Skeletal muscle tissue (tissue), 4 donors: ENCODE data around the gene SND1. TPM values are rescaled to one million over a fixed set of nuclear protein-coding genes. Genes with fewer than 3 reads are reported as not detected.

Experiments used
- H3K27ac ChIP-seq: one replicate; pipeline ENCODE4 v1.7.0; 2013; ENCODE audit warnings: mild to moderate bottlenecking, low read depth, low read length, inconsistent platforms
- H3K27me3 ChIP-seq, 3 donors: one replicate each; pipeline ENCODE4 v1.7.0; 2013; ENCODE audit warnings: low read length in 3 of 3; ENCODE audit not compliant: control insufficient read depth in 3 of 3, insufficient read depth in 3 of 3
- H3K36me3 ChIP-seq, 3 donors: one replicate each; pipeline ENCODE4 v1.7.0; 2013; ENCODE audit warnings: low read length in 3 of 3; ENCODE audit not compliant: control insufficient read depth in 3 of 3, insufficient read depth in 3 of 3
- H3K4me1 ChIP-seq, 3 donors: one replicate each; pipeline ENCODE4 v1.7.0; 2013; ENCODE audit warnings: low read length in 3 of 3, mild to moderate bottlenecking in 3 of 3; ENCODE audit not compliant: control insufficient read depth in 3 of 3, insufficient read depth in 3 of 3
- H3K4me3 ChIP-seq, 3 donors: one replicate each; pipeline ENCODE4 v1.7.0; 2013; ENCODE audit warnings: low read length in 3 of 3
- H3K9ac ChIP-seq, 3 donors: one replicate each; pipeline ENCODE4 v1.7.0; 2013; ENCODE audit warnings: low read length in 3 of 3, mild to moderate bottlenecking in 3 of 3, moderate library complexity in 2 of 3, low read depth in 1 of 3
- H3K9me3 ChIP-seq, 3 donors: one replicate each; pipeline ENCODE4 v1.7.0; 2013; ENCODE audit warnings: low read length in 3 of 3; ENCODE audit not compliant: control insufficient read depth in 3 of 3
- total RNA-seq: library from RNA; depleted of rRNA; stranded (reverse); fragments of >200 nt; gene quantifications from one replicate; pipeline ENCODE4 v1.2.3, GENCODE V29; 2014
- donor health status: Osteomylitis.

SND1 gene
- total RNA-seq, 1 donor from 2014 or later, result 104 TPM

DNA sequence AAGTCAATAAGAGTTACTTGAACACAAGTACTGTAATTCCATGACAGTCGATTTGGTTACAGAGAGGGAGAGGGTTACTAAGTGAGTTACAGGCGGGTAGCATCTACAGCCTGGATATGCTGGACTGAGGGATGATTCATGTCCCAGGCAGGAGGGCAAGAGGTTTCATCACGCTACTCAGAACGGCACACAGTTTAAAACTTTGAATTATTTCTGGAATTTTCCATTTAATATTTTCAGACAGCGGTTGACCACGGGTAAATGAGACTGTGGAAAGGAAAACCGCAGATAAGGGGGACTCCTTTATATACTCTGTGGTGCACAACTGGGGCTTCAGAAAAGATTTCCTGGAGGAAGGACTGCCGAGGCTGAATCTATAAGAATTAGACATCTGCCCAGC lies 404.9 kb downstream of the SND1 start:
- Histone ChIP-seq H3K9me3 (no peaks in the 10 kb centered on the region), H3K36me3 (no peaks in the 10 kb centered on the region), H3K4me3 (no peak overlapping the region), H3K4me1 (no peaks in the 10 kb centered on the region), H3K27me3 (no peaks in the 10 kb centered on the region), H3K27ac (no peak overlapping the region), H3K9ac (no peak overlapping the region)

DNA sequence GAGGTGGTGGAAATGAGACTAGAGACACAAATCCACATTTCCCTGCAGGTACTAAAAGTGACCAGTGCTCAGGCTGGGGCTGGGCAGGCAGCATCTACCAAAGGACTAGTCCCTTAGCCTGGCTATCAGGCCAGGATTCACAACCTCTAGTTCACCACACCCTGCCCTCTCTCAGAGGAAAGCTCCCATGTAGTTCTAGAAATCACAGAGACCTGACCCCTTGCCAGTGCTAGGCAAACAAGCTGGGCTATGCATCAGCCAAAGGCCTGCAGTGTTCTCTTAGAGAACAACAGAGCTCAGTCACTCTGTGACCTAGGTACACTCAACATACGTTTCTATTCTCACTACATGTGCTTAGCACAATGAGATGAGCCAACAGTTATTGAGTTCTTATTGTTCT lies 405.9 kb downstream of the SND1 start:
- Histone ChIP-seq H3K9ac (no peak overlapping the region), H3K27ac (no peak overlapping the region), H3K4me1 (no peaks in the 10 kb centered on the region), H3K36me3 (no peaks in the 10 kb centered on the region), H3K27me3 (no peaks in the 10 kb centered on the region), H3K4me3 (no peak overlapping the region), H3K9me3 (no peaks in the 10 kb centered on the region)

DNA sequence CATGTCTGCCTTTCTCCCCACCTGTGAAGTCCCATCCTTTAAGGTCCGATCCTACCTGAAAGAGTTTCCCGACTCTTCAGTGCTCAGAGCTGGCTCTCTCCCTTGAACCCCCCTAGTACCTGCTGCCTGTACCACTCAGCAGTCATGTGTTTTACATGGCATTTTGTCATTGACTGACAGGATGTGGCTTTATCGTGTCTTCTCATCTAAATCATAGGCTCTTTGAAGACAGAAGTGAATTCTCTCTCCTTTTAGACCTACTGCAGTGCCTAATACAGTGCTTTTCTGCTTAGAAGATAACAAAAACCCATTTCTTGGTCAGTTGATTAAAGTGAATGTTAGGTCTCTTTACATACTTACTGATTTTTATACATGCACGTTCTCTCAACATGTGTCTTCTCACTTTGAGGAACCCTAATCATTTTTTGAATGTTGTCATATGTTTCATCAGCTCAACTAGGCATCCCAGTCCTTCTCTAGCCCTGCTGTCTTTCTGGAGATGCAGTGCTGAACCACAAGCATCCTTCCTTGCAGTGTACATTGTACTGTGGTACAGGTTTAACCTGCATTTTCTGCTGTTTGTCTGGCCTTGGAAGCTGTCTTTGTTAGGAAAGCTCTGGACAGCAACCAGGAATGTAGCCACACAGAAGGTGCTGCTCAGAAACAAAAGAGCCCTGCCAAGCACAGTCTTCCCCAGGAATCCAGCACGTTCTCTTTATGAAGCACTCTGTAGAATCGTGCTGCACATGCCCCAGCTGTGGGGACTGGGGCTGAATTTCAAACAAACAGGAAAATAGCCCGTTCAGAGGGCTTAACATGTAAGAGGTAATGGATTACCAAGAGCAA lies 407.4 kb downstream of the SND1 start:
- H3K36me3 ChIP-seq, result no peaks in the 10 kb centered on the region
- H3K9me3 ChIP-seq, result no peaks in the 10 kb centered on the region
- H3K4me1 ChIP-seq, result no peaks in the 10 kb centered on the region
- H3K27me3 ChIP-seq, result no peaks in the 10 kb centered on the region
- H3K27ac ChIP-seq, result no peak overlapping the region
- no peak overlapping the region for H3K4me3 ChIP-seq
- H3K9ac ChIP-seq, result no peak overlapping the region

DNA sequence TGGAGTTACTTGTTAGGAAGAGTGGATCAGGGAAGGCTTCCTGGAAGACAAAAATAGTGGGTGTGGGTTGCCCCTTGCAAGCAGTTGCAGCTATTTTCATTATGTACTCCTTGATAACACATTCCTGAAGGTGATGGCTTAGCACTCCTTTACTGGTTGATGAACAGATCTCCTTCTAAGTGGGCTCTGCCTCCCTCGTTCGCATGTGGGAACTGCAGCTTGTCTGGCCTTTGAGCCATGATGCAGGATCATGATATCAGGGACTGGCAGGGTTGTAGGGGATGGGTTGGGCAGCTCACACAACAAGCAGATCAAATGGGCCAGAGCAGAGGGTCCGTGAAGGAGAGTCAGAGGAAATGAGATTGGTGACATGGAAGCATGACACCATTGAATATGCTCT lies 408.0 kb downstream of the SND1 start:
- Histone ChIP-seq H3K9me3 (no peaks in the 10 kb centered on the region), H3K4me1 (no peaks in the 10 kb centered on the region), H3K27ac (no peak overlapping the region), H3K4me3 (no peak overlapping the region), H3K27me3 (no peaks in the 10 kb centered on the region), H3K36me3 (no peaks in the 10 kb centered on the region), H3K9ac (no peak overlapping the region)

DNA sequence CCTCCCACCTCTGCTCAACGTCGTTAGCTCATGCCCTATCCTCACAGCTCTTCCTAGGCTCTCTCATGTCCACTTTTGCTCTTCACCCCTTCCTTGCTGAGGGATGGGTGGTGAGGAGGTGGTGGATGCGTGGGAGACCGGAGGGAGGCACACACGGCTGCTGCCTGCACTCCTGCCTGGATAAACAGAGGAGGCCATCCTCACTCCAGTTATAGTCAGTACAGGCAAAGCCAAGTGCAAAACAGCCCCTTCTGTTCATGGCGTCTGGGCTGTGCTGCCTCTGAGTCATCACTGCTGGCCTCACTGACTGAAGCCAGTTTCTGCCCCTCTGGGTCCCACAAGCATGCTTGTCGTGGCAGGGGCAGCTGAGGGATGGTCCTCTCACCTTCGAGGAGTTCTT lies 411.1 kb downstream of the SND1 start:
- H3K9me3 ChIP-seq, result no peaks in the 10 kb centered on the region
- no peaks in the 10 kb centered on the region for H3K36me3 ChIP-seq
- no peak overlapping the region for H3K9ac ChIP-seq
- no peak overlapping the region for H3K27ac ChIP-seq
- H3K4me1 ChIP-seq, result no peaks in the 10 kb centered on the region
- no peak overlapping the region for H3K4me3 ChIP-seq
- H3K27me3 ChIP-seq, result no peaks in the 10 kb centered on the region

DNA sequence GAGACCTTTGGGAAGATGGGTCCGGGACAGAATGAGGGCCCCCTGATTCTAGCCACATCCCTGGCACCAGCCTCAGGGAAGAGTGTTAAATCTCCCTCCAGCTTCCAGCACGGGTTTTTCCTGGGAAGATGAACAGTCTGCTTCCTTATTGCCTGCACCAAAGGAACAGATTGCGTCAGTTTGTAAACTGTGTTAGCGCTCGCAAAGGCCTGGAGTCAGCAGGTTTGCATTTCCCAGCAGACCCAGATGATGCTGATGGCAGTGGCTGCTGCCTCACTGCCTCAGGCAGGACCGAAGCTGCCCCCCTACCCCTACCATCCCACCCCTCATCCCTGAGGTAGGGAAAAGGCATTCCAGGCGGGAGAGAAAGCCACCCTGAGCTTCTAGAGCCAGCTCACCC lies 413.9 kb downstream of the SND1 start:
- Histone ChIP-seq H3K9me3 (no peaks in the 10 kb centered on the region), H3K27me3 (no peaks in the 10 kb centered on the region), H3K4me1 (no peaks in the 10 kb centered on the region), H3K36me3 (no peaks in the 10 kb centered on the region), H3K9ac (no peak overlapping the region), H3K27ac (no peak overlapping the region), H3K4me3 (no peak overlapping the region)

DNA sequence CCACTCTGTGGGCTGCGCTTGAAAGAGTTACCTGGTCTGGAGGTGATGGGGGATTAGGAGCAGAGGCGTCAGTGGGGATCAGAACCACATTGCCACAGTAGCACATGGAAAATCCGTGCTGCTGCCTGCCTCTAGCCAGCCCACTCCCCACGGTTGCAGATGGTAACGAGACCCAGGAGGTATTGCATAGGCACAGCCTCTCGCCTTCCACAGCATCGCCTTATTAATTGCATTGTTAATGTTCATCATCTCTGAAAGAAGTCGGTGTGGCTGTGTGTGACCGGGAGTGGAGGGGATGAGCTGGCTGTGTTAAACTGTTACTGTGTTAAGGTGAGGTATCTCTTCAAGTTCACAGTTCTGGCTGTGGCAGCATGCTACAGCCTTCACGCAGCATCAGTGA lies 414.4 kb downstream of the SND1 start:
- no peak overlapping the region for H3K9ac ChIP-seq
- H3K4me1 ChIP-seq, result no peaks in the 10 kb centered on the region
- H3K36me3 ChIP-seq, result no peaks in the 10 kb centered on the region
- no peak overlapping the region for H3K4me3 ChIP-seq
- H3K27me3 ChIP-seq, result no peaks in the 10 kb centered on the region
- H3K9me3 ChIP-seq, result no peaks in the 10 kb centered on the region
- no peak overlapping the region for H3K27ac ChIP-seq

DNA sequence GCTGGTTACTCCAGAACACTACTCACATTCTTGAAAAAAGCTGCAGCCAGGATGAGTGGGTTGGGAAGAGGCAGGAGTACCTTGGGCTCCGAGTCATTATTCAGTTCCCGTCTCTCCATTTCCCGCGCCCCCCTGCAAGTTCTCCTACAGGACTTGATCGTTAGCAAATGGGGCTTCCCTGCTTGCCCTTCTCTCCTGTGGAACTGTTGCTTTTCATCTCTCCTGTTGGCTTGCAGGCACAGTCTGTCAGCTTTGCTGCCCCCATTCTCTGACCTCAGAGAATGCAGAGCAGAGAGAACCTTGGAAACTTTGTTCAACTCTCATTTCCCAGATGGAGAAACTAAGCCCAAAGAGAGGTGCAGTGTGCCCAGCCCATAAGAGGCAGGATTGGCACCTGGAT lies 414.9 kb downstream of the SND1 start:
- no peaks in the 10 kb centered on the region for H3K4me1 ChIP-seq
- no peak overlapping the region for H3K9ac ChIP-seq
- H3K27ac ChIP-seq, result no peak overlapping the region
- no peaks in the 10 kb centered on the region for H3K9me3 ChIP-seq
- H3K27me3 ChIP-seq, result no peaks in the 10 kb centered on the region
- H3K4me3 ChIP-seq, result no peak overlapping the region
- no peaks in the 10 kb centered on the region for H3K36me3 ChIP-seq

DNA sequence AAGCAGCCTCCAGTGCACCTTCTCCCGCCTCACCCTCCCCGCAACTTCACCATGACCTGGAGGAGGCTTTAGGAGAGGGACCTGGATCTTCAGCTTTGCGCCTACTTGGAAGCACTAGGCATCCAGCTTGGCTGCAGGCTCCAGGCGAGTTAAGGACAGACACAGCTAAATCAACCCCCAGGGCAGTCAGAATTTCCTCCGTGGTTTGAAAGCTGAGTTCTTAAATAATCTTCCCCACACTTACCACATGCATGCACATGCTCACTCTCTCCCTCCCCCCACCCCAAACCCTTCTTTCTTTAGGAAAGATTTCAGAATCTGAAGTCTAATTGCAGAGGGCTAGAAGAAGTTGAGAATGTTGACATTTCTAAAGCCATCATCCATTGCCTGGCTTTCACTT lies 416.0 kb downstream of the SND1 start:
- H3K4me3 ChIP-seq, result no peak overlapping the region
- H3K9ac ChIP-seq, result no peak overlapping the region
- H3K36me3 ChIP-seq, result no peaks in the 10 kb centered on the region
- no peak overlapping the region for H3K27ac ChIP-seq
- no peaks in the 10 kb centered on the region for H3K9me3 ChIP-seq
- H3K27me3 ChIP-seq, result no peaks in the 10 kb centered on the region
- no peaks in the 10 kb centered on the region for H3K4me1 ChIP-seq

DNA sequence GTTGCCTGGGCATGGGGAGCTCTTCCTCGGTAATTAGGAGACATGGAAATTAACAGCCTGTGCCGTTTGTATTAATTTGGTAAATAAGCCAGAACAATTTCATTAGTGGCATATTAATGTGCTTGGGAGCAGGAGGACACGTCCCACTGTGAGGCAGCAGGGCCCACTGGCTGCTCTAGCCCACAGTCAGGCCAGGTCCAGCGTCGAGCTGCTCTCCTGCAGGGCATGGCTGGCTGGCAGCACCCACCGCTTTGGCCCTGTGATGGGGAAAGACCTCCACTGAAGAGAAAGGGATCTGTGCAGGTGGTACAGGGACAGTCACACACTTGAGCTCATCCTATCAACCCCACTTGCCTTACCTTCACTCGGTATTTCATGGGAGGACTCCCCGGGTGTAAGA lies 416.8 kb downstream of the SND1 start:
- H3K4me1 ChIP-seq, result no peaks in the 10 kb centered on the region
- H3K27ac ChIP-seq, result no peak overlapping the region
- H3K9ac ChIP-seq, result no peak overlapping the region
- H3K36me3 ChIP-seq, result no peaks in the 10 kb centered on the region
- H3K4me3 ChIP-seq, result no peak overlapping the region
- no peaks in the 10 kb centered on the region for H3K9me3 ChIP-seq
- no peaks in the 10 kb centered on the region for H3K27me3 ChIP-seq
